Measurements from ENCODE around the gene PC.

DNA sequence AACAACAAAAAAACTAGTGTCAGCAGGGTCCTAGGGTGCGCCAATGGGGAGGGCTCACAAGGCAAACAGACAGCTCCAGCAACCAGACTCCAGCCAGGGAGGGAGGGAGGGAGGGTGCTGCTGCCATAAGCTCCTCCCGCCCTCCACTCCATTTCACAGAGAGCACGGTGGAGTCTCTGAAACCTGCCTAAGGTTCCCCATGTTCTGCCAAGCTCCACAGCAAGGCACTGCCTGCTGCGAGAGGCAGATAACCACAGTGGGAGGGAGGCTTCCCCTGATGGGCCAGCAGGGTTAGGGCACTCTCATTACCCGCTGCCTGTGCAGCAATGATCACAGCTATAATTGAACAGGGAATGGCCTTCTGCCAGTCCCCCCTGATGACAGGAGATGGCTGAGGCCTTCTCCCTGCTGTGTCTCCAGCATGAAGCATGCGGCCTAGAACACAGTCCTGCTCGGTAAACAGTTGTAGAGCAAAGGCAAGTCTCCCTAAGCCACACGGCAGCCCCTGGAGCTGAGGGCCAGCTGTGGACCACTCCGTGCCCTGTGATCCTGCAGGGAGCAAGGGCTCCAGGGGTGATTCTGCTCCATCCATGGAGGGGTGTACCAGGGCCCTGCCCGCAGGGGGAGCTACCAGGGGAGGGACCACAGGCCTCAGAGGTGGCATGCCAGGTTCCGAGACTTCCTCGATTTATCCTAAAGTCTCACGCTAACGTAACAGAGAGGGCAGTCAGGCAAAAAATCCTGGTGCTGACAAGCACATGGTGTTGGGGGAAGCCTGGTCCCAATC, 42.9 kb downstream of the PC start:
- TF ChIP-seq KDM5B (IDR thresholded peaks at IDR 0.05; ENCODE audit: insufficient replicate concordance, low read depth, low read length), result no peak
- no peak for TF ChIP-seq ZC3H11A (IDR thresholded peaks at IDR 0.05; ENCODE audit: low read depth, low read length)
- TF ChIP-seq TAF1 (IDR thresholded peaks at IDR 0.05; ENCODE audit: control insufficient read depth, extremely low read depth, insufficient read depth, low read length, severe bottlenecking), result no peak
- TF ChIP-seq, protein P1, sequence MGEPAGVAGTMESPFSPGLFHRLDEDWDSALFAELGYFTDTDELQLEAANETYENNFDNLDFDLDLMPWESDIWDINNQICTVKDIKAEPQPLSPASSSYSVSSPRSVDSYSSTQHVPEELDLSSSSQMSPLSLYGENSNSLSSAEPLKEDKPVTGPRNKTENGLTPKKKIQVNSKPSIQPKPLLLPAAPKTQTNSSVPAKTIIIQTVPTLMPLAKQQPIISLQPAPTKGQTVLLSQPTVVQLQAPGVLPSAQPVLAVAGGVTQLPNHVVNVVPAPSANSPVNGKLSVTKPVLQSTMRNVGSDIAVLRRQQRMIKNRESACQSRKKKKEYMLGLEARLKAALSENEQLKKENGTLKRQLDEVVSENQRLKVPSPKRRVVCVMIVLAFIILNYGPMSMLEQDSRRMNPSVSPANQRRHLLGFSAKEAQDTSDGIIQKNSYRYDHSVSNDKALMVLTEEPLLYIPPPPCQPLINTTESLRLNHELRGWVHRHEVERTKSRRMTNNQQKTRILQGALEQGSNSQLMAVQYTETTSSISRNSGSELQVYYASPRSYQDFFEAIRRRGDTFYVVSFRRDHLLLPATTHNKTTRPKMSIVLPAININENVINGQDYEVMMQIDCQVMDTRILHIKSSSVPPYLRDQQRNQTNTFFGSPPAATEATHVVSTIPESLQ (CRISPR knock-in tag; IDR thresholded peaks at IDR 0.05), result no peak
- TF ChIP-seq EP300 (IDR thresholded peaks at IDR 0.05; ENCODE audit: low read length), result no peak
- TF ChIP-seq CTCF (IDR thresholded peaks at IDR 0.05 in 2 of 3, conservative IDR thresholded peaks at IDR 0.05 in 1 of 3; ENCODE audit: insufficient read depth in 2 of 3, low read depth in 1 of 3, low read length in 3 of 3), result 0 out of 6 replicates have a peak, but pooled peaks of 2 of the 3 experiments have one; percentile 9 to 22
